Stimulated activated CD8-positive, alpha-beta memory T cell treated with anti-CD3 and anti-CD28 coated beads, Interleukin-12 subunit alpha, Interleukin-12 subunit beta, amount 100 ng/mL, for 1 hour (primary cell): ENCODE measurements around the gene MUC5AC.
"Not testable (repeated sequence)": the region's sequence is repeated elsewhere in the genome, so short reads cannot be mapped to it uniquely, and the experiment has no call there.

Experiments used
- DNase-seq: peaks from one replicate; pipeline ENCODE4 v3.0.0-alpha.2; 2020; ENCODE audit warnings: low read depth

Gene MUC5AC

DNA sequence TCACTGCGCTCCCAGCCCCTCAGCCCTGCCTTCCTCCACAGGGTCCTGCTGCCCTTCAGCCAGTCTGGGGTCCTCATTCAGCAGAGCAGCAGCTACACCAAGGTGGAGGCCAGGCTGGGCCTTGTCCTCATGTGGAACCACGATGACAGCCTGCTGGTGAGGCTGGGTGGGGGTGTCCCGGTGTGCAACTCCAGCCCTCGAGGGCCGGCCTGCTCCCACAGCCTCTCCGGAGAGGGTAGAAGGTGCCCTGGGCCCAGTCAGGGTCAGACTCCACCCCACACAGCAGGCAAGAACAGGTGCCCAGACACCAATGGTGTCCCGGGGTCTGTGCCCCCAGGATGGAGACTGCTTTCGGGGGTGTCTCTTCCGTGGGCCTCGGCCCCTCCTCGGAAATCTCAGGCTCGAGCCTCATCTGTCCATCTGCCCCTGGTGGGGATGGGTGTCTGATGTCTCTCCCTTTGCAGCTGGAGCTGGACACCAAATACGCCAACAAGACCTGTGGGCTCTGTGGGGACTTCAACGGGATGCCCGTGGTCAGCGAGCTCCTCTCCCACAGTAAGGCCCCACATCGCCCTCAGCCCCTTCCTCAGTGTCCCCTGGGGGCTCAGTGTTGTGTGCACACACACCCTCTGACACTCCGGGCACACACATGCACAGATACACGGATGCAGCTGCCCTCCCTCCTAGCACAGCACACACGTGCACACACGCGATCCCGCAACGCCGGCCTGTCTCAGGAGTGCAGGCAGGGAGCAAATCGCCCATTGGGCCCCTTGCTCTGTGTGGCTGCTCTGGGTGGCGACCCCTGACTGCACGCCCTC, 4.9 kb downstream of the MUC5AC start:
- no peak for DNase-seq

DNA sequence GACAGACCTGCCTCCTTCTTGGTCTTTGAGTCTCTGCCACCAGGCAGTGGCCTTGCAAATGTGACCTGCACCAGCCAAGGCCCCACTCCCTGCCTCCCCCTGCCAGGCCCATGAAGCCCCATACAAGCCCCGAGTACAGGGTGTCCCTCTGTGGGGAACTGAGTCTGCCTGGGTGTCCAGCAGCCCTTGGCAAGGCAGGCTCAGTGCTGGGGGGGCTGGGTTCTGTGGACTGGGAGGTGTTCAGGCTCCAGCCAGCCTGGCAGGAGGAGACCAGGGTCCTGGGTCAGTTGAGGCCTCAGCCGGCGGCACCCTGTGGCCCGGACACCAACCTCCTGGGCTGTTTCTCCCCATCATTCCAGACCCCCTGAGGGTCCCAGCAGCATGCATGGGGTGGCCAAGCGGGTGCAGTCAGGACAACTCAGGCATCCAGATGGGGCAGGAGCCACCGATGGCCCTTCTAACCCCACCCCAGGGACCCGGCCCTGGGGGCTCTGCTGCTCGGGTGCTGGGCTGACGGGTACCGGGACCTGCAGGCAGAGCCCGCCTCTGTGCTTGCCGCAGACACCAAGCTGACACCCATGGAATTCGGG, 5.7 kb downstream of the MUC5AC start:
- no peak for DNase-seq

DNA sequence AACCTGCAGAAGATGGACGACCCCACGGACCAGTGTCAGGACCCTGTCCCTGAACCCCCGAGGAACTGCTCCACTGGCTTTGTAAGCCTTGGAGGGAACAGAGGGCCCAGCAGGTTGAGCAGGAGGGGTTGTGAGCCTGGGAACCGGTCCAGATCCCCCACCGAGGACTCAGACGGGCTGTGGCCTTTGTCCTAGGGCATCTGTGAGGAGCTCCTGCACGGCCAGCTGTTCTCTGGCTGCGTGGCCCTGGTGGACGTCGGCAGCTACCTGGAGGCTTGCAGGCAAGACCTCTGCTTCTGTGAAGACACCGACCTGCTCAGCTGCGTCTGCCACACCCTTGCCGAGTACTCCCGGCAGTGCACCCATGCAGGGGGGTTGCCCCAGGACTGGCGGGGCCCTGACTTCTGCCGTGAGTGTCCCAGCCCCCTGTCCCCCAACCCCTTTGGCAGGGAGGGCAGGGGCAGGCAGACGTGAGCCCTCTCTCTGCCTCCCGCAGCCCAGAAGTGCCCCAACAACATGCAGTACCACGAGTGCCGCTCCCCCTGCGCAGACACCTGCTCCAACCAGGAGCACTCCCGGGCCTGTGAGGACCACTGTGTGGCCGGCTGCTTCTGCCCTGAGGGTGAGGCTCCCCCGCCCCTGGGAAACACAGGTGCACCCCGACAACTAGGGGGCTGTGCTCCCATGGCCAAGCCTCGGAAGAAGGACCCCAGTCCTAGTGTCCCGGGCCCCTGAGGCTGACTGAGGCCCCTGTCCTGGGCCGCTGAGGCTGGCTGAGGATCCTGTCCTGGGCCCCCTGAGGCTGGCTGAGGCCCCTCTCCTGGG, 6.4 kb downstream of the MUC5AC start:
- DNase-seq, result no peak

DNA sequence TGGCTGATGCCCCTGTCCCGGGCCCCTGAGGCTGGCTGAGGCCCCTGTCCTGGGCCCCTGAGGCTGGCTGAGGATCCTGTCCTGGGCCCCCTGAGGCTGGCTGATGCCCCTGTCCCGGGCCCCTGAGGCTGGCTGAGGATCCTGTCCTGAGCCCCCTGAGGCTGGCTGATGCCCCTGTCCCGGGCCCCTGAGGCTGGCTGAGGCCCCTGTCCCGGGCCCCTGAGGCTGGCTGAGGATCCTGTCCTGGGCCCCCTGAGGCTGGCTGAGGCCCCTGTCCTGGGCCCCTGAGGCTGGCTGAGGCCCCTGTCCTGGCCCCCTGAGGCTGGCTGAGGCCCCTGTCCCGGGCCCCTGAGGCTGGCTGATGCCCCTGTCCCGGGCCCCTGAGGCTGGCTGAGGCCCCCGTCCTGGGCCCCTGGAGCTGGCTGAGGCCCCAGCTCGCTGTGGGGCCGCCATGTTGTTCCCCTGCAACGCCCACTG, 7.1 kb downstream of the MUC5AC start:
- not testable (repeated sequence) for DNase-seq

DNA sequence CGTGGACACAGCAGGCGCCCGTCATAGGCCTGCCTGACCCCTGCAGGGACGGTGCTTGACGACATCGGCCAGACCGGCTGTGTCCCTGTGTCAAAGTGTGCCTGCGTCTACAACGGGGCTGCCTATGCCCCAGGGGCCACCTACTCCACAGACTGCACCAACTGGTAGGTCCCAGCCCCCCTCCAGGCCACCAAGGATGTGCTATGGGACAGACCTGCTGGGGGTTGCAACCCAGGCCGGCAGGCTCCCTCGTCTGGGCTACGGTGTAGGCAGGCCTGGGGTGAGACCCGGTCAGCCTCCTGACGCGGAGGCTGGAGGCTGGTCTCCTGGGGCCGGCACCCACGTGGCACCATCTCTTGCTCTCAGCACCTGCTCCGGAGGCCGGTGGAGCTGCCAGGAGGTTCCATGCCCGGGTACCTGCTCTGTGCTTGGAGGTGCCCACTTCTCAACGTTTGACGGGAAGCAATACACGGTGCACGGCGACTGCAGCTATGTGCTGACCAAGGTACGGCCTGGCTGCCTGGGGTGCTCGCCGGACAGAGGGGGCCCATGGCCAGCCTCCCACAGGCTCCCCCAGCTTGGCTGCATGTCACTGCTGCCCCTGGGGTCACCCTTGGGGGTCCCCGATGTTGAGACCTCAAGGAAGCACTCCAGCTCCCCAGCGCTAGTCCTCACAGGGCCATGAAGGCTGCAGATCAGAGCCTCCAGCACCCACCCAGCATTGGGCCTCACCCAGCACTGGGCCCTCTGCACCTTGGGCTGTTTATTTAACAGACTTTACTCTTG, 7.7 kb downstream of the MUC5AC start:
- DNase-seq, result no peak

DNA sequence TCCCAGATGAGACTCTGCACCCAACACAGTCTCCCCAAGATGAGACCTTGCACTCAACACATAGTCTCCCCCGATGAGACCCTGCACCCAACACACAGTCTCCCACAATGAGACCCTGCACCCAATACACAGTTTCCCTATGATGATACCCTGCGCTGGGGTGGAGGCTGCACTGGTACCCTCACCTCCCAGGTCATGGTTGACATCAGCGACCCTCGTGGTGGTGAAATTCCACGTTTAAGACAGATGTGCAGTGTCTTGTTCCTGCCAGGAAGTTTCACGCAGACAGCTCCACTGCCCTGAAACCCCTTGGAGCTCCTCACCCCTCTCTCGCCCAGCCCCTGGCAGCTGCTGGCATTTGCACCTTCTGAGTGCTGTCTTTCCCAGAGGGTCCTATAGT, 9.5 kb downstream of the MUC5AC start:
- no peak for DNase-seq

DNA sequence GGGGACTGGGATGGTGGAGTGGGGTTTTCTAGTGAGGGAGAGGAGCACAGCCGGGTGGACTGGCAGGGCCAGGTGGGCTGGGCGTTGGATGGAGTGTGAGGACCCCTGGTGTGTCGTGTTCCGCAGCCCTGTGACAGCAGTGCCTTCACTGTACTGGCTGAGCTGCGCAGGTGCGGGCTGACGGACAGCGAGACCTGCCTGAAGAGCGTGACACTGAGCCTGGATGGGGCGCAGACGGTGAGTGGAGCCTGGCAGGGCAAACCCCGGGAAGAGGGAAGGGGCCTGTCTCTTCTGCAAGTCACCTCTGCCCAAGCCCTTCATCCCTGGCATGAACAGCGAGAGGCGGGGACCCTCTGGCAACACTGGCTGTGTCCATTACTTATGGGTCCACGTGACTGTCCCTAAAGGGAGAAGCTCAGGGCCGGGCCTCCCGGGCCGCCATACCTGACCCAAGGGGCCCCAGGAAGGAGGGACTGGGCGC, 10.0 kb downstream of the MUC5AC start:
- DNase-seq, result no peak

DNA sequence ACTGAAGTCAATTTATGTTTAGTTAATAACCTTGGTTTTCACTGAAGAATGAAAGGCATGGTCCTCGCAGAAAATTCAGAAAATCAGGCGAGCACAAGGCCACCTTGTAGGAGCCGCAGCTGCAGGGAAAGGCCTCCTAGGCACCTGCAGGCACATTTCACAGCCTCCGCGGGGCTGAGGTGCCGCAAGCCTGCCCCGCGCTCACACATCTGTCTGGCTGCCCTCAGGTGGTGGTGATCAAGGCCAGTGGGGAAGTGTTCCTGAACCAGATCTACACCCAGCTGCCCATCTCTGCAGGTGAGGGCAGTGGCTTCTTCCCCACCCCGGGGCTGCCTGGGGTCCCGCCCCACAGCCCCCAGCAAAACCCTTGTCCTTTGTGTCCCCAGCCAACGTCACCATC, 10.5 kb downstream of the MUC5AC start:
- no peak for DNase-seq

DNA sequence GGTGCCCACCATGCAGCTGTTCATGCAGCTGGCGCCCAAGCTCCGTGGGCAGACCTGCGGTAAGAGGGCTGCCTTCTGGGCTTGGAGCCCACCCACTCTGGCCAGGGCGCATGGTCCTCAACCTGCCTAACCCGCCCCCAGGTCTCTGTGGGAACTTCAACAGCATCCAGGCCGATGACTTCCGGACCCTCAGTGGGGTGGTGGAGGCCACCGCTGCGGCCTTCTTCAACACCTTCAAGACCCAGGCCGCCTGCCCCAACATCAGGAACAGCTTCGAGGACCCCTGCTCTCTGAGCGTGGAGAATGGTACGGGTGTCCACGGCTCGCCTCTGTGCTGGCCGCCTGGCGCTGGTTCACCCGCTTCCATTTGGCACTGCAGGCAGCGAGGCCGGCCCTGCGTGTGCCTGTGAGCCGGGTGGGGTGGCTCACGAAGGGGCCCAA, 11.0 kb downstream of the MUC5AC start:
- DNase-seq, result no peak

DNA sequence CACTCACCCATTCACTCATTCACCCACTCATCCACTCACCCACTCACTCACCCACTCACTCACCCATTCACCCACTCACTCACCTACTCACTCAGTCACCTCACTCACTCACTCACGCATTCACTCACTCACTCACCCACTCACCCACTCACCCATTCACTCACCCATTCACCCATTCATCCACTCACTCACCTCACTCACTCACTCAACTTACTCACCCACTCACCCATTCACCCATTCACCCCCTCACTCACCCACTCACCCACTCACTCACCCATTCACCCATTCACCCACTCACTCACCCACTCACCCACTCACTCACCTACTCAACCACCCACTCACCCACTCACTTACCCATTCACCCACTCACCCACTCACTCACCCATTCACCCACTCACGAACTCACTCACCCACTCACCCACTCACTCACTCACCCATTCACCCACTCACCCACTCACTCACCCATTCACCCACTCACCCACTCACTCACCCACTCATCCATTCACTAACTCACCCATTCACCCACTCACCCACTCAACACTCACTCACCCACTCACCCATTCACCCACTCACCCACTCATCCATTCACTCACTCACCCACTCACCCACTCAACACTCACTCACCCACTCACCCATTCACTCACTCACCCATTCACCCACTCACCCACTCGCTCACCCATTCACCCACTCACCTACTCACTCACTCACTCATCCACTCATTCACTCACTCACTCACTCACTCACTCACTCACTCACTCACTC, 13.7 kb downstream of the MUC5AC start:
- DNase-seq, result no peak

DNA sequence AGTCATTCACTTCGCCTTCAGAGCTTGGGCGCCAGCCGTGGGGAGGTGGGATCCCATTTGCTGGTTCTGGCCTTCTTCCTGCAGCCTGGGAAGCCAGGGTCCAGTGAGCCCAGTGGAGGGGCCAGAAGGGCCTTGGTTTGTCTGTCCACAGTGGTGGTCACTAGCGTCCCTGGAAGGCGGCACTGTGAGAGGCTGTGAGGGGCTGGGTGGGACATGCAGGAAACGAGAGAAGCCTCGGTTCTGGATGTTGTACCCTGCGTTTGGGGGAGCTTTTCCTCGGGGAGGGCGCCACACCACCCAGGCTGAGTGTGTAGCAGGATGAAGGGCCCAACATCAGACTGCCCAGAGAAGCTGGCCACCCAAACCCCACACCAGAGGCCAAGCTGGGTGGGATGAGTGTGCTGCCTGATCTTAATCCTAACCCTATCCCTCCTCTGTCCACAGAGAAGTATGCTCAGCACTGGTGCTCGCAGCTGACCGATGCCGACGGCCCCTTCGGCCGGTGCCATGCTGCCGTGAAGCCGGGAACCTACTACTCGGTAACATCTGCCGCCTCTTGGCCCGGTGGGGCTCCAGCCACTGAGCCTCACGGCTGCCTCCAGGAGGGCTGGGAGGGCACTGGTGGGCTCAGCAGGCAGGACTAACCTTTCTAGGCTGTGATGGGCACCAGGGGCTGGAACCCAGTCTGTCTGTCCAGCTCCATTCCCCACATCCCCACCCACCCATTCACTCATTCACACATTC, 14.4 kb downstream of the MUC5AC start:
- no peak for DNase-seq

DNA sequence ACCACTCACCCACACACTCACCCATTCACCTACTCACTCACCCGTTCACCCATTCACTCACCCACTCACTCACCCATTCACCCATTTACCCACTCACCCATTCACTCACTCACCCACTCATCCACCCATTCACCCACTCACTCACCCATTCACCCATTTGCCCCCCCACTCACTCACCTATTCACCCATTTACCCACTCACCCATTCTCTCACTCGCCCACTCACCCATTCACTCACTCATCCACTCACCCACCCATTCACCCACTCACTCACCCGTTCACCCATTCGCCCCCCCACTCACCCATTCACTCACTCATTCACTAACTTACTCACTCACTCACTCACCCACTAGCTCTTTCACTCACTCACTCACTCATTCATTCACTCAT, 15.0 kb downstream of the MUC5AC start:
- no peak for DNase-seq

DNA sequence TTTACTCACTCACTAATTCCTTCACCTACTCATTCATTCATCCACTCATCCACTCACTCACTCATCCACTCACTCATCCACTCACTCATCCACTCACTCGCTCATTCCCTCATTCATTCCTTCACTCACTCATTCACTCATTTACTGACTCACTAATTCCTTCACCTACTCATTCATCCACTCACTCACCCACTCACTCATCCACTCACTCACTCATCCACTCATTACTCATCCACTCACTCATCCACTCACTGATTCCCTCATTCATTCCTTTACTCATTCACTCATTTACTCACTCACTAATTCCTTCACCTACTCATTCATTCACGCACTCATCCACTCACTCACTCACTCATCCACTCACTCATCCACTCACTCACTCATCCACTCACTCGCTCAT, 15.6 kb downstream of the MUC5AC start:
- DNase-seq, result not testable (repeated sequence)

DNA sequence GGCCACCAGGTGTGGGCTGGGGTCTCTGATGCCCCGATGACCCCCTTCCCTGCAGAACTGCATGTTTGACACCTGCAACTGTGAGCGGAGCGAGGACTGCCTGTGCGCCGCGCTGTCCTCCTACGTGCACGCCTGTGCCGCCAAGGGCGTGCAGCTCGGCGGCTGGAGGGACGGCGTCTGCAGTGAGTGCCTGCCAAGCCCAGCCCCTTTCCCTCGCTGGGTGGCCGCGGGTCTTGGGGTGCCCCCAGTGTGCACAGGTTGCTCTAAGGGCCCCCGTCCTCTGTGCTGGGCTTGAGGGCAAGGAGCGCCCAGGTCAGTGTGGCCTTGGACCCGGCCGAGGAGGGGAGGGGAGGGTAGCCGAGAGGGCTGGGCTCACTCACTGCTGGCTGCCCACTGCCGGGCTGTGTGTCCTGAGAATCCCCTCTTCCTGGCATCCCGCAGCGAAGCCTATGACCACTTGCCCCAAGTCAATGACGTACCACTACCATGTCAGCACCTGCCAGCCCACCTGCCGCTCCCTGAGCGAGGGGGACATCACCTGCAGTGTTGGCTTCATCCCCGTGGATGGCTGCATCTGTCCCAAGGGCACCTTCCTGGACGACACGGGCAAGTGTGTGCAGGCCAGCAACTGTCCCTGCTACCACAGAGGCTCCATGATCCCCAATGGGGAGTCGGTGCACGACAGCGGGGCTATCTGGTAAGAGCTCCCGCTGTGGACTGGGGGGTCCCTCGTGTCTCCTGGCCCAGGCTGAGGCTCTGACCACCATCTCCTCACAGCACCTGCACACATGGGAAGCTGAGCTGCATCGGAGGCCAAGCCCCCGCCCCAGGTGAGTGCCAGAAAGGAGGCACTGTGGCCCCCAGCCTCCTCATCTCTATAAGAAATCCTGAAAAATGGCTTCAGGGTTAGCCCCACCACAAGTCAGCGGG, 17.0 kb downstream of the MUC5AC start:
- DNase-seq, result no peak

DNA sequence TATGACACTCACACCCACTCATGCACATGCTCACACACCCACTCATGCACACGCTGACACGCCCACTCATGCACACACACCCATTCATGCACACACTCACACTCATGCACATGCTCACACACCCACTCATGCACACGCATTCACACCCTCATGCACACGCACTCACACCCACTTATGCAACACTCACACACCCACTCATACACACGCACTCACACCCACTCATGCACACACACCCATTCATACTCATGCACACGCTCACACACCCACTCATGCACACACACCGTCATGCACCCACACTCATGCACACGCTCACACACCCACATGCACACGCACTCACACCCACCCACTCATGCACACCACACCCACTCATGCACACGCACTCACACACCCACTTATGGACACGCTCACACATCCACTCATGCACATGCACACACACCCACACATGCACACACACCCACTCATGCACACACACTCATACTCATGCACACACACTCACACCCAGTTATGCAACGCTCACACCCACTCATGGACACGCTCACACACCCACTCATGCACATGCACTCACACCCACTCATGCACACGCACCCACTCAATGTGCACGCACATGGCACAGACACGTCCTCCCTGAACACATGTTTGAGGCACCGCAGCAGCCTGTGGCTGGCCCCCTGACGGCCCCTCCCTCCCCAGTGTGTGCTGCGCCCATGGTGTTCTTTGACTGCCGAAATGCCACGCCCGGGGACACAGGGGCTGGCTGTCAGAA, 17.9 kb downstream of the MUC5AC start:
- DNase-seq, result no peak

DNA sequence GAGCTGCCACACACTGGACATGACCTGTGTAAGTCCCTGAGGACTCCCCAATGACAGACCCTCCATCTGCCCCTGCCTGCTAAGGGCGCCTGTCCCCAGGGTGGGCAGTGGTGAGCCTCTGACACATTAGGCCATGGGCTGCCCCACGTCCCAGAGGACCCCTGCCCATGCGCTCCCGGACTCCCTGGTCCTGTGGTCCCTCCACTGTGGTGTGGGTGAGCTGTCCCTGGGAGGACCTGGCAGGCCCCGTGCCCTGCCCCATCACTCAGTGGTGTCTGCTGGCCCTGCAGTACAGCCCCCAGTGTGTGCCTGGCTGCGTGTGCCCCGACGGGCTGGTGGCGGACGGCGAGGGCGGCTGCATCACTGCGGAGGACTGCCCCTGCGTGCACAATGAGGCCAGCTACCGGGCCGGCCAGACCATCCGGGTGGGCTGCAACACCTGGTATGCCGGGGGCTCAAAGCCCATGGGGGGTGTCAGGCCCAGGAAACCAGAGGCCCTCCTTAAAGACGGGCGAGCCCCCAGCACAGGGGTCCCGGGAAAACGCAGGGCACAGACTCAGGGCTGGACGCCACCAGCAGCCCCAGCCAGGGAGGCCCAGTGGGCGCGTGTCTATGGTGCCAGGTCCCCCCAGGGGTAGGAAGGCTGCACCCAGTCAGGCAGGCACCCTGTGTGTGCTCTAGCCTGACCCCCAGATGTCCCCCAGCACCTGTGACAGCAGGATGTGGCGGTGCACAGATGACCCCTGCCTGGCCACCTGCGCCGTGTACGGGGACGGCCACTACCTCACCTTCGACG, 18.7 kb downstream of the MUC5AC start:
- DNase-seq, result no peak

DNA sequence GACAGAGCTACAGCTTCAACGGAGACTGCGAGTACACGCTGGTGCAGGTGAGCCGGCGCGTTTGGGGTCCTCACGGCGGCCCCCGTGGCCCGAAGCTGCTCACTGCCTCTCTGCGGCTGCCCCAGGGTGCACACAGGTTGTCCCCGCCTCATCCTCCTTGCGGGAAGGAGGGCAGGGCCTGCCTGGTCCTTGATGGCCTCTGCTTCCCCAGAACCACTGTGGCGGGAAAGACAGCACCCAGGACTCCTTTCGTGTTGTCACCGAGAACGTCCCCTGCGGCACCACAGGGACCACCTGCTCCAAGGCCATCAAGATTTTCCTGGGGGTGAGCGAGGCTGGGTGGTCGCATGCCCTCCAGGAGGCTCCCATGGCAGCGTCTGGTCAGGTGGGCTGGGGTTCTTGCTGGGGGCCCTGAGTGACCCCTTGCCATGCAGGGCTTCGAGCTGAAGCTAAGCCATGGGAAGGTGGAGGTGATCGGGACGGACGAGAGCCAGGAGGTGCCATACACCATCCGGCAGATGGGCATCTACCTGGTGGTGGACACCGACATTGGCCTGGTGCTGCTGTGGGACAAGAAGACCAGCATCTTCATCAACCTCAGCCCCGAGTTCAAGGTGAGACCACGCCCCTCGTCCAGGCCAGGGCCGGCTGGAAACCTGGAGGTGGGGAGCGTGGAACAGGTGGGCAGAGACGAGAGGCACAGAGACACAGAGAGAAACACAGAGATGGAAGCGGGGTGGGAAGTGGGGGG, 19.4 kb downstream of the MUC5AC start:
- DNase-seq, result no peak
